GM18873 (cell line): ENCODE results near the gene SGSH.
"Not testable (repeated sequence)": the region's sequence is repeated elsewhere in the genome, so short reads cannot be mapped to it uniquely, and the experiment has no call there.

ENCODE experiments used
- ATAC-seq: cut with Tn5 transposase; IDR thresholded peaks from one replicate; pipeline ENCODE4 v1.9.1; 2021; ENCODE audit warnings: mild to moderate bottlenecking, moderate library complexity, moderate number of reproducible peaks; ENCODE audit not compliant: unreplicated experiment, low FRiP score

Gene SGSH

DNA sequence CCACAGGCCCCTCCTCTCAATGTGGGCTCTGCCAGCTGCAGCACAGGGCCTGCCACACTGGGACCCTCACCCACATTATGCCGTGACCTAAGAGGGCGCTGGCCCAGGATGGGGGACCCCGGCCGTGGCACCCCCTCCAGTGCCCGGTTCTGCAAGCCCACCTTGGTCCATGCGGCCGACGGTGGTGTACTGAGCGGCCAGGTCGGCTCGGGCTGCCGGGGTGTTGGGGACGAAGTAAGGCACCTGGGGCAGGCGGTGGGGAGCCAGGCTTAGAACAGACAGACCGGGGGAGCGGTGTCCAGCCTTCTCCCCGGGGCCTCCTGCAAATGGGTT lies 6.5 kb downstream of the SGSH start:
- no peak for ATAC-seq

DNA sequence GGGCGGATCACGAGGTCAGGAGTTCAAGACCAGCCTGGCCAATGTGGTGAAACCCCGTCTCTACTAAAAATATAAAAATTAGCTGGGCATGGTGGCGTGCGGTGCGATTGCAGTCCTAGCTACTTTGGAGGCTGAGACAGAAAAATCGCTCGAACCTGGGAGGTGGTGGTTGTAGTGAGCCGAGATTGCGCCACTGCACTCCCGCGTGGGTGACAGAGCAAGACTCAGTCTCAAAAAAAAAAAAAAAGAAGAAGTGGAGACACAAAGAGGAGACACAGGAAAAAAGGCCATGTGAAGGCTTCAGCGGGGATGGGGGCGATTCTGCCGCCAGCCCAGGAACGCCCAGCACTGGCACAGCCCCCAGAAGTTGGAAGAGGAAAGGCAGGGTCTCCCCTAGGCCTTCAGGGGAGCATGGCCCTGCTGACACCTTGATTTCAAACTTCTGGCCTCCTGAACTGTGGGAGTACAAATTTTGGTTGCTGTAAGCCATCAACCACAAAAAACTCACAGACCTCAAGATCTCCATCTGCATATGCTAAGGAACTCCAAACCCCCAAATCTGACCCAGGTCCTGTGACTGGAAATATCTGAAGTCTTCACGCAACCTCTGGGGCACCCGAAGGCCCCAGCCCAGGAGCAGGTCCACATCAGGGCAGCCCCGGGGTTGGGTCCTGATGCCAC lies 7.0 kb downstream of the SGSH start:
- no peak for ATAC-seq

DNA sequence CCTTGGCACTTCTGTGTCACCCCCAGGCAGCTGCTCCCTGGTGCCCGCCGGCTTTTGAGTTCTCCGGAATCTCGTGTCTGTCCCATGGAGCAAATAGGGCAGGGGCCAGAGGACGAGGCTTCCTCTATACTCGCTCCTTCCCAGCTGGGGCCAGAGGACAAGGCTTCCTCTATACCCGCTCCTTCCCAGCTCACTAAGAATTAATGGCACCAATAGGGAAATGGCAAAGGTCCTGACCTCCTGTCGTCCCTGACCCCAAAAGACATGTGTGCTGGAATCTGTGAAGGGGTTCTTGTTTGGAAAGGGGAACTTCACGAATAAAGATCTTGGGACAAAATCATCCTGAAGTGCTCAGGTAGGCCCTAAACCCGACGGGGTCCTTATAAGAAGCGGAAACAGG lies 7.6 kb downstream of the SGSH start:
- no peak for ATAC-seq

DNA sequence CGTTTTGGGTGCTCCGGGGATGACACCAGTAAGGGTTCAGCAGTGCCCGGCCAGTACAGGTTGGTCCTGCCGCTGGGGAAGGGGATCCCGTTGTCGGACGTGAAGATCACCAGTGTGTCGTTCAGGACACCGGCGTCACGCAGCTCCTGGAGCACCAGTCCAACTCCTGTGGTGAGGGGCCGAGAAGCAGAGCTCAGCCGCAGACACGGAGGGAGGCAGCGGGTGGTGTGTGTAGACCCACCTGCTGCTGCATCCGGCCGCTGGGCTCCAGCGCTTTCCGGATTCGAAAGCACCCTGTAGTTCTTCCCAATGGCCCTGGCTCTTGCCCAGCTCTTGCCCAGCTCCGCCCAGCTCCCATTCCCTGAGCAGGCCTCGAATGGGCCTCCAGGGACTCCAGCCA lies 8.0 kb downstream of the SGSH start:
- no peak for ATAC-seq

DNA sequence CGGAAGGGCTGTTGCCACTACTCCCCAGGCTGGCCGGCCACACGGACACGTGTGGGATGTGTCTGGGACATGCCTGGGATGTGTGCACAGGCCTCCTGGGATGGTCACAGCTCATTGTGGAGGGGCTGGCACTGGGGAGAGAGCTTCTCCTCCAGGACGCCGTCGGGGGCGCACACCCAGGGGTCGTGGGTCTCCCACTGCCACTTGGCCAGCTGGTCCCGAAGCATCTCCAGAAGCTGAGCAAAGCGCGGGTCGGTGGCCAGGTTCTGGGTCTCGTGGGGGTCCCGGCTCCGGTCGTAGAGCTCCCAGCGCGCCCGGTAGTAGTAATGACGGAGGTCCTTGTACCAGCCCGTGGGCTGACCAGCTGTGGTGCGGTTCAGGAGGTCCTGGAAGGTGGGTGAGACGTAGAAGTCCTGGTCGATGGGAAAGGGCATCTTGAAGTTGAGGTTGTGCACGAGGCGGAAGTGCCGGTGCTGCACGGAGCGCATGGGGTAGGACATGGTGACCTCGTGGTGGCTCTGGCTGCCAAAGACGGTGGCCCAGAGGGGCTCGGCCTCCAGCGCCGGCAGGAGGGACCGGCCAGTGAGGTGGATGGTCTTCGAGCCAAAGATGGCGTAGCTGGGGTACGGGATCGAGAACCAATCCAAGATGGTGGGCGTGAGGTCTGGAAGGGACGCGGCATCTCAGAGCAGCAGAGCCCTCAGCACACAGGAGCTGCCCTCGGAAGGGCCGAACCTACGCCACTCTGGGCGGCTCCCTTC lies 9.6 kb downstream of the SGSH start:
- ATAC-seq = no peak

DNA sequence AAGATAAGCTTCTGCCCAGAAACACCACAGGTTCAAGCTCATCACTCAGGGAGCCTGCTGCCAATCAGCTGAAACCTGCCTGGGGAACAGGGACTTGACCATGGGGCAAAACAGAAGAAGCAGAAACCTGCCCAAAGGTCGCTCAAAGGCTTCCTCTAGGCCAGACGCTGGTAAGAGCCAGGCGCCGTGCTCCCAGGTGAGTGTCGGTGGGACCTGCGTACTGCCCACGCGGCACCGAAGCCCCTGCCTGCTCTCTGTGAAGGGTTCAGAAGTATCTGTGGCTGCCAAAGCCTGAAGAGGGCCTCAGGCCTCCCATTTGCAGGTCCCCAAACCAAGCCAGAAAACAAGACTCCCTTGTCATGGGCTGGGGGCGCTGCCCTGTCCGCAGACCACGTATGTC lies 10.4 kb downstream of the SGSH start:
- no peak for ATAC-seq

DNA sequence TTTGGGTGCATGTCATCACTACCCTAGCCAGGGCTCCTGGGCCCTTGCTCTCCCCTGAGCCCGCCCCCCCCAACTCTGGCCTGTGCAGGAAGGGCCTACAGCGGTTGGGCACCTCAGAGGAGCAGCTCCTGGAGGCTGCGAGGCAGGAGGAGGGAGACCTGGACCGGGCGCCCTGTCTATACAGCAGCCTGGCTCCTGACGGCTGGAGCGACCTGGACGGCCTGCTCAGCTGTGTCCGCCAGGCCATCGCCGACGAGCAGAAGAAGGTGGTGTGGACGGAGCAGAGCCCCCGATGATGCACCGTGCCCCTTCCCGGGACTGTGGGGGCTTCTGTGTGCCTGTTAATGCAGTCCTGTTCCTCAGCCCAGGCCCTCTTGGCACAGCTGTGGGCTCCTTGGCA lies 12.1 kb downstream of the SGSH start:
- no peak for ATAC-seq

DNA sequence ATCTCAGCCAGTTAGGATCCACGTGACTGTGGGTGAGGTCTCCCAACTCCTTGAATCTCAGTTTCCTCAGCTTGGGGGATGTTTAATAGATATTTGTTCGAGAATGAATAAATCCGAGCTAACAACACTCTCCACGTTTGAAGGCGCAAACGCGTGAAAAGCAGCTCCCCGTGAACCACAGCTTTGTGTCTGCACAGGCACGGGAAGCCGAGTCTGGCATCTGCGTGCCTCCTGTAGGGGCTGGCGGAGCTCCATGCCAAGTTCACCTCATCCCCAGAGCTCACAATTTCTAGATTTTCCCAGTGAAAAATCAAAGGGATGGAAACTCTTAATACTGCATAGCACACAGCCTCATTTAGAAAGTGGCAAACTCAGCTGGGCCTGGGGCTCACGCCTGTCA lies 14.3 kb downstream of the SGSH start:
- no peak for ATAC-seq

DNA sequence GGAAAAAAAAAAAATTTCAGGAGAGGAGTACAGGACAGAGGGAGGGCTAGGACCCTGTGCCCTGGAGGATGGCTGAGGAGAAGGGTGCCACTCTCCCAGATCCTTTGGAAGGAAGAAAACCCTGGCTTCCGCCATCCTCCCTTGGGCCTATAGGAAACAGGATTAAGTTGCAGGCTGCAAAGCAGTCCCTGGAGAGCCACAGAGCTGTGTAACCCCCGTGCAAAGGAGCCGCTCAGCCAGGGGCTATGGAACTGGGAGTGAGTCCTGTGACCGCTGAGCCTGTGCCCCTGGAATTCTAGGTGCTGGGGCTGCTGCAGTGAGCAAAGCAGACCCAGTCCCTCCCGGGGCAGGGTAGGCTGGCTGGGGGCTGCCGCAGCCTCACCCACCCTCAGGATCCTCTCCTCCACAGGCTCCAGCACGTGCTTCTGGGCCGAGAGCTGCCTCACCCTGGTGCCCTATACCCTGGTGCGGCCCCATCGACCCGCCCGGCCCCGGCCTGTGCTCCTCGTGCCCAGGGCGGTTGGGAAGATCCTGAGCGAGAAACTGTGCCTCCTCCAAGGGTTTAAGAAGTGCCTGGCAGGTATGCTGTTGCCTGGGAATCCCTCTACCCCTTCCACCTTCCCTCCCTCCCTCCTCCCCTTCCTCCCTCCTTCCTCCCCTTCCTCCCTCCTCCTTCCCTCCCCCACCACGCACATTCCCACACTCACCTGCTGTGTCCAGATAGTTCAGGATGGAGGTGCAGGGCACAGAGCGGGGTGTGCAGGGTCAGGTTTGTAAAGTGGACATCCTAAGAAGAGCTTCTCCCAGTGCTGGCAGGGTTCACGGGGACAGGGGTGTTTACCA lies 15.3 kb downstream of the SGSH start:
- ATAC-seq = no peak

DNA sequence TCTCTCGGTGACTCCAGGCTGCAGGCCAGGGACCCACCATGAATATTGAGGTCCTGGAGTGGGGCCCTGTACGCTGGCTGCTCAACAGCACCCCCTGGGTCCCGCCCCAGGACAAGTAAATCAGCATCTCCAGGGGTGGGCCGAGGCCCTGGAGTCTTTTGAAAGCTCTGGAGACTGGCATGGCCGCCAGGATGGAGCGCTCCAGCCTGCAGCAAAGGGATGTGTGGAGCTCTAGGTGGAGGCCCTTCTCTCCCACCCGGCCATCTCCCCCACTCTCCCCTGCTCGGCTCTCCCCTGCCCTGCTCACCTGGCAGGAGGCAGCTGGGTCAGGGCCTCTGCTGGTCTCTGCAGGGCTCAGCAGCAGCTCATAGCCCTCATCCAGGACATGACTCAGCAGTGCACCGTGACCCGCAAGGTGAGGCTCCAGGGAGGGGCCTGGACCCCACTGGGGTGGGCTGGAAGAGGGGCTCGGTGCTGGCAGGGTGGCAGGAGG lies 16.6 kb downstream of the SGSH start:
- ATAC-seq = no peak

DNA sequence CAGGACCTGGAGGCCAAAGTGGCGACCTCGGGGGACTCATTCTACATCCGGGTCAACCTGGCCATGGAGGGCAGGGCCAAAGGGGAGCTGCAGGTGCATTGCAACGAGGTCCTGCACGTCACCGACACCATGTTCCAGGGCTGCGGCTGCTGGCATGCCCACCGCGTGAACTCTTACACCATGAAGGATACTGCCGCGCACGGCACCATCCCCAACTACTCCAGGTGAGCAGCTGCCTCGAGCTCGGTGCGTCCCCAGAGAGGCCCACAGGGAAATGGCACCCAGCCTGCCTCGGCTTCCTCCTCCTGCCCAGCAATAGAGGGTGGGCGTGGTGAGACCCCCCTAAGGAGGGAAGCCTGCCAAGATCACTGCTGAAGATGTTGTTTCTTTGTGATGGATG lies 17.9 kb downstream of the SGSH start:
- no peak for ATAC-seq

DNA sequence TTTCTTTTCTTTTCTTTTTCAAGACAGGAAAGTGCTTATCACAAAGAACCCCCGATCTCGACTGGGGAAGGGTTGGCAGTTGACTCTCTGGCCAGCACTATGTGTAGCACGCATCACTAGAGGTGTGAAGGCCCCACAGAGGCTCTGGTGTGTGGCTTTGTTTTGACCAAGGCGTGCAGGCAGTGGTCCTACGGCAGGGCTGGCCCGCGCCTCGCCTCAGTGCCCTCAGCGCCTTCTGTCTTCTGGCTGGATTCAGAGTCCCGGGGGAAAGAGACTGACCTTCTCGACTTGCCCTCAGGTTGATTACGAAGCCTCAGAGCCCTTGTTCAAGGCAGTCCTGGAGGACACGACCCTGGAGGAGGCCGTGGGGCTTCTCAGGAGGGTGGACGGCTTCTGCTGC lies 18.7 kb downstream of the SGSH start:
- ATAC-seq = no peak

DNA sequence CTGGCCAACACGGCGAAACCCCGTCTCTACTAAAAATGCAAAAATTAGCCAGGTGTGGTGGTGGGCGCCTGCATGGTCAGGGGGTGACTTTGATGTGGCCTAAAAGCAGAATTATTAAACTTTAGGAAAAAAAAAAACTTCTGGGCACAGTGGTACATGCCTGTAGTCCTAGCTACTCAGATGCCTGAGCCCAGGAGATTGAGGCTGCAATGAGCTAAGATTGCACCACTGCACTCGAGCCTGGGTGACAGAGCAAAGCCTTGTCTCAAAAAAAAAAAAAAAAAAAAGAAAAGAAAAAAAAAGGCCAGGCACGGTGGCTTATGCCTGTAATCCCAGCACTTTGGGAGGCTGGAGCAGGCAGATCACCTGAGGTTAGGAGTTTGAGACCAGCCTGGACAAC lies 20.8 kb downstream of the SGSH start:
- ATAC-seq = not testable (repeated sequence)

DNA sequence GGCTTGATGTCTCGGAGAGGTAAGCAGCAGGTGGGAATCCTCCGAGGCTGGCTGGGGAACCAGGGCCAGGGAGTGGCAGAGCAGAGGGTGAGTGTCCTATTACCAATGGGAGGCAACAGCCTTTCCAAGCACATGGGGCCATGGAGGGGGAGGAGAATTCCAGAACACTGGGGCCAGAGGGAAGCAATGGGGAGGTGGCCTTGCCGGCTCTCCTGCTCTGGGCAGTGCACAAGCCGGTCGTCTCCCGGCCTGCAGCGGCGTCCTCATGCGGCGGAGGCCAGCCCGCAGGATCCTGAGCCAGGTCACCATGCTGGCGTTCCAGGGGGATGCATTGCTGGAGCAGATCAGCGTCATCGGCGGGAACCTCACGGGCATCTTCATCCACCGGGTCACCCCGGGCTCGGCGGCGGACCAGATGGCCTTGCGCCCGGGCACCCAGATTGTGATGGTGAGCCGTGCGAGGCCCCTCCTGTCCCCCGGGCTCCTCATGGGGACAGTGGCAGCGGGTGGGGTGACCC lies 21.9 kb downstream of the SGSH start:
- no peak for ATAC-seq

DNA sequence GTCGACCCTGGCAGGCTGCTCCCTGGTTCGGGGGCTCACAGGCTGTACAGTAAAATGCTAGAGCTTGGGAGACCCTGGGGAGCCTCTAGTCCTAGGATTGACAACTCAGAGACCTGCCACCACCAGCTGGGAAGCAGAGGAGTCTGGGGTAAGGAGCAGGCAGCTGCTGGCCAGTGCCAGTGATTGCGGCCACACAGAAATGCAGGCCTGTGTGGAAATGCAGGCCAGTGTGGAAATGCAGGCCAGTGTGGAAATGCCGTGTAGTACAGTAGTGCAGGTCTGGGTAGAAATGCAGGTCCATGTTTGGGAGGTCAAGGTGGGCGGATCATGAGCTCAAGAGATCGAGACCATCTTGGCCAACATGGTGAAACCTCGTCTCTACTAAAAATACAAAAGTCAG lies 23.5 kb downstream of the SGSH start:
- ATAC-seq = no peak

DNA sequence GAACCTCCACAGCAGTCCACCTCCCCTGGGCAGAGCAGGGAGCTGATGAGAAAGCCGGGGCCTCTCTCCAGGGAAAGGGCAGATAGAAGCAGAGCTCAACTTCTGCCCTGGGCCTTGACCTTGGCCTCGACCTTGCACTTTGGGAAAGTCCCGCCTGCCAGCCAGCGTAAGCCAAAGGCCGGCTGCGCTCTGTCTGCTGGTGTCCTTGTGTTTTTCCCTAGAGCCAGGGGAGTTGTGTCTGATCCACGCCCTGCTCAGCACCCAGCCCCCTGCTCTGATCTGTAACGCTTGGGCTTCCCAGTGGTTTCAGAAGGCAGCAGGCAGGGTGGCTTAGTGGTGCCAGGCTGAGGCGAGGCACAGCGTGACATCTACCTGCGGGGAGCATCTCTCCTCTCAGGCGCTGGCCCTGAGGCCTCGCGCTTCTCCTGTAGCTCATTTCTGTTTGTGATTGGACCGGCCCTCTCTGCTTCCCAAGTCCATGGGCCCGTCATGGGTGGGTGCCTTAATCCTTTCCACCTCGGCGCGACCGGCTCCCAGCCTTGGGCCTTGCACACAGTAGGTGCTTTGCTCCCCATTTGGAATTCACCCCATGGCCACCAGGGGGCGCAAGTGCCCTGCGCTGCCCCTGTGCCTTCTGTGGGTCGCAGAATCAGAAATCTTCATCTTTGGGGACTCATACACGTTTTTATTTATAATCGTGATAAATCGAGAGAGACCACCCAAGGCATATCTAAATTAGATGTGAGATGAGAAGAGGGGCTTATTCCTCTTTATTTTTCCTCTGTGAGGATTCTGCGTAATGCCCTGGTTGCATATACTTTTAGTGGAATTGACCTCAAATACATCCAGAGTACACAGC lies 24.2 kb downstream of the SGSH start:
- no peak for ATAC-seq

DNA sequence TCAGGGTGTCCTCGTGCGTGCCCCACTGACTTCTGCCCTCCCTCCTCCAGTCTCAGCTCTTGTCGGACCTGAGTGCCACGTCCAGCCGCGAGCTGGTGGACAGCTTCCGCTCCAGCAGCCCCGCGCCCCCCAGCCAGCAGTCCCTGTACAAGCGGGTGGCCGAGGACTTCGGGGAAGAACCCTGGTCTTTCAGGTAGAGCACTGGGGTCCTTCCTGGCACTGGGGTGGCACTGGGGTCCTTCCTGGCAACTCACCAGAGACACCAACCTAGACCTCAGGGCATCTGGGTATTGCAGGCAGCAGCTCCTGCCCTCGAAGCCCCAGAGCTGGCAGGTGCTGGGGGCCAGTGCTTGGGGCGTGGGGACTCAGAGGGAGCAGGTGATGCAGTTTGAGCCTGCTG lies 25.0 kb downstream of the SGSH start:
- no peak for ATAC-seq

DNA sequence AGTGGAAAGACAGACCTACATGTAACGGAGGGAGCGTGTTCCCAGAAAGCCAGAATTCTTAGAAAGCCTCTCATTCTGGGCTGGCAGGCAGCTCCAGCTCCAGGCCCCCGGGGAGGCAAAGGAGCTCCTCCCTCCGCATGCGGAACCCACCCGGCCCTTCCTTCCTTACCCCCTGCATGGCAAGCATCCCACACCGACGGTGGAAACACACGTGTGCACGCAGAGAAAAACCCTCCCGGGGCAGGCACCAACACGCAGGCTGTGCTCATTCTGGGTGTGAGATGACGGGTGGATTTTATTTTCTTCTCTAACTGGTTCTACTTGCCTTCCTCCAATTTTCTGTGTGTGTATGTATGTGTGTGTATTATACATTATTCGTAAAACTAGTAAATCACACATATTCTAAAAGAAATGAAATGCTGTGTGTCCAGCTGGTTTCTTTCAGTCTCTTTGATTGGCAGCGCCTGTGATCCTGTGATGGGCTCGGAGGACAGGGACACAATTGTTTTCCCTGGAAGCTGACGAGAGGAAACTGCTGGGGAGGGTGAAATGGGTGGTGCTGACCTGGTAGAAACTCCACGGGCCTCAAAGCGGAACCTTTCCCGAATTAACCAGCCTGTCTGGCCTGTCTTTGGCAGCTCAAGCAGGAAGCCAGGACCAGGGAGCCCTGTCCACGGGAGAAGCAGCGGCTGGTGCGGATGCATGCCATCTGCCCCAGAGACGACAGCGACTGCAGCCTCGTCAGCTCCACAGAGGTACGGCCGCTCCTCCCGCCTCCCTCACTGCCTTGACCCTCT lies 28.1 kb downstream of the SGSH start:
- no peak for ATAC-seq

DNA sequence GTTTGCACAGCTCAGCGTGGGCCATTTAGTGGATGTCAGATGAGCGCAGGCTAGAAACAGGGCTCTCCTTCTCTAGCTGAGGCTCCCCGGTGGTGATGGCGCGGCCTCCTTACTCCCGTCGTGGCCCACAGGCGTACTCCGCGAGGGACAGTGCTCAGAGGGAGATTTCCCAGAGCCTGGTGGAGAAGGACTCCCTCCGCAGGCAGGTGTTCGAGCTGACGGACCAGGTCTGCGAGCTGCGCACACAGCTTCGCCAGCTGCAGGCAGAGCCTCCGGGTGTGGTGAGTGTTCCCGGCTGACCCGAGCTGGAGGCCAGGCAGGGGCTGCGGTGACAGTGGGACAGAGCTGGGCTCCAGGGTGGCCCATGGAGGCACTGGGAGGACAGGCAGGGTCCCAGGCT lies 28.9 kb downstream of the SGSH start:
- ATAC-seq = no peak
